ENCODE data around the gene LTB4R2. TPM values are rescaled to one million over a fixed set of nuclear protein-coding genes. Genes with fewer than 3 reads are reported as not detected.

Gene LTB4R2
- total RNA-seq, 1 donor from 2014 or later = 3.0 TPM

DNA sequence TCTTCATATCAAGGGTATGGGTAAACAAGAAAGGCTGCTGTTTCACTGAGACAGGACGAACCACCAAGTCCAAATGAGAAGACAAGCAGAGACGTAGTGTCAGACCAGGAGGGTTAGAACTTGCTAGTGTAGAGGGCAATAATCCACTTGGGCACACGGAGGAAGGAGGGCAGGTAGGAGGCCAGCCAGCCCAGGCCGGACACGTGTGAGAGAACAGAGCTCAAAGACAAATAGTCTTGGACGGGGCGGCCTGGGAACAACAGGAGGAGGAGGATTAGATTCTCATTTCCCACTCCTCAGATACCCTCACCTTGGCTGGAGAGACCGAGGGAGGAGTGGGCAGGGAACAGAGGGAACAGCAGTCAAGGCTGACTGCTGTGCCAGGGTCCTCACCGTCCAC, 19.2 kb upstream of the LTB4R2 start:
- intact Hi-C loops (cut with DNase I) = no loop called here
- peaks cover 32 to 34% of the 10 kb centered on the region in 2 donors for H3K36me3 ChIP-seq

DNA sequence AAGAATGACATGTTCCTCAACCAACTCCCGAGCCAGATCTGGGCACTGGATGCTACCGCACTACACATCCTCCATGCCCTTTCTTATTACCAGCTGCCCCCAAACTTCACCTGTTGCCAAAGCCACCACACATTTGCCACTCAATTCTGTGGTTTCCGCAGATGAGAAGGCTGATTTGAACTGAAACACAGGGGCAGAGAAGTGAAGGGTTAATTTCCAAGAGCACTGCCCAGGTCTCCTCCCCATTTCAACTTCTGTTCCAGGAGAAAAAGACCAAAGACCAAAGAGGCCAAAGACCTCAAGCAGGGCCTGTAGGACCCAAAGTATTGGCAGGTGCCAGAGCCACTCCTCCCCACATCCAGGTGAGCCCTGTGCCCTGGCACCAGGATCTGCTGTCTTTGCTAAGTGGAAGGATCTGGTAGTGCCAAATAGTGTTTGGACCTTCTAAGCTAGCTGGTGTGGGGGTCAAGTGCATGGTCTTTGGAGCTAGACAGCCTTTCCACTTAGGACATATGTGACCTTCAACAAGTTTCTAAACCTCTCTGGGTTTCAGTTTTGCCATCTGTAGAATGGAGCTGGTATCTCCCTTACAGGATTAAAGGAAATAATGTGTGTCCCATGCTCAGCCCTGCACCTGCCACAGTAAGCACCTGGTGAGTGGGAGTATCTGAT, 18.4 kb upstream of the LTB4R2 start:
- Histone ChIP-seq H3K4me3 (no peak overlapping the region), H3K4me1 (no peaks in the 10 kb centered on the region), H3K27me3 (no peaks in the 10 kb centered on the region), H3K36me3 (peaks cover 40 to 41% of the 10 kb centered on the region in 2 donors), H3K9me3 (no peaks in the 10 kb centered on the region), H3K27ac (no peak overlapping the region)
- TF ChIP-seq, protein P1, sequence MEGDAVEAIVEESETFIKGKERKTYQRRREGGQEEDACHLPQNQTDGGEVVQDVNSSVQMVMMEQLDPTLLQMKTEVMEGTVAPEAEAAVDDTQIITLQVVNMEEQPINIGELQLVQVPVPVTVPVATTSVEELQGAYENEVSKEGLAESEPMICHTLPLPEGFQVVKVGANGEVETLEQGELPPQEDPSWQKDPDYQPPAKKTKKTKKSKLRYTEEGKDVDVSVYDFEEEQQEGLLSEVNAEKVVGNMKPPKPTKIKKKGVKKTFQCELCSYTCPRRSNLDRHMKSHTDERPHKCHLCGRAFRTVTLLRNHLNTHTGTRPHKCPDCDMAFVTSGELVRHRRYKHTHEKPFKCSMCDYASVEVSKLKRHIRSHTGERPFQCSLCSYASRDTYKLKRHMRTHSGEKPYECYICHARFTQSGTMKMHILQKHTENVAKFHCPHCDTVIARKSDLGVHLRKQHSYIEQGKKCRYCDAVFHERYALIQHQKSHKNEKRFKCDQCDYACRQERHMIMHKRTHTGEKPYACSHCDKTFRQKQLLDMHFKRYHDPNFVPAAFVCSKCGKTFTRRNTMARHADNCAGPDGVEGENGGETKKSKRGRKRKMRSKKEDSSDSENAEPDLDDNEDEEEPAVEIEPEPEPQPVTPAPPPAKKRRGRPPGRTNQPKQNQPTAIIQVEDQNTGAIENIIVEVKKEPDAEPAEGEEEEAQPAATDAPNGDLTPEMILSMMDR (IDR thresholded peaks at IDR 0.05) = no peak
- intact Hi-C loops (cut with DNase I) = no loop called here
- DNase-seq (ENCODE audit: low spot score in 2 of 2) = no peak

More for the DNA sequence above, 19.2 kb upstream of the LTB4R2 start:
- no peaks in the 10 kb centered on the region for H3K27me3 ChIP-seq
- H3K4me3 ChIP-seq = no peak overlapping the region
- no peak overlapping the region for H3K27ac ChIP-seq
- TF ChIP-seq, protein P1 (IDR thresholded peaks at IDR 0.05) = no peak
- H3K9me3 ChIP-seq = no peaks in the 10 kb centered on the region
- no peaks in the 10 kb centered on the region for H3K4me1 ChIP-seq
- no peak for DNase-seq (ENCODE audit: low spot score in 2 of 2)

DNA sequence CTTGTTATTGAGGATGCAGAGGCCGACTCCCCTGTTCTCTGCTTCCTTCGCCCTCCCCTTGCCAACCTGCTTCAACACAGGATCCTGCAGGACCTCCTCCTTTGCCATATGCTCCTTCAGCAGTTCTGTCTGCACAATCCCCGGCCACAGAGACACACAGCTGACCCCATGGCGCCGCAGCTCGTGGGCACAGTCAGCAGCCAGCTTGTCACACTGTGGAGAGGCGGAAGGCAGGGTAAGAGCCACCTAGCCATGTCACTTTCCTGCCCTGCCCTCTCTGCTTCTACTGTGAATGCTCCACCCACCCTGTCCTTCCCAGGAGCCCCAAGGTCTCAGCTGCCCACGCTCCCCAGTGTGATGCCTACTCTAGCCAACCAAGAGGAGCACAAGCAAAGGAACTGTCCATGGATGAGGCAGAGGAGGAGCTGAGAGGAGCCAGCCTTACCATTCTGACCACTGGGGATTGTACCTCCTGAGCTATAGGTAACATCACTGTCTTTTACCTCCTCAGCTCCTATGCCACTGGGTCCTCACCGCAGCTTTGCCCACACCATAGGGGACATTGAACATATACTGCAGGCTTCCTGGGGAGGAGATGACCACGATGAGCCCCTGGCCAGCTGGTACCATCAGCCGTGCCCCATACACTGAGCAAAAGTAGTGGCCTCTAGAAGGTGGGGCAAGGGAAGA, 17.7 kb upstream of the LTB4R2 start:
- intact Hi-C loops (cut with DNase I) = no loop called here
- H3K27me3 ChIP-seq = no peaks in the 10 kb centered on the region
- TF ChIP-seq, protein P1 (IDR thresholded peaks at IDR 0.05) = no peak
- no peaks in the 10 kb centered on the region for H3K4me1 ChIP-seq
- H3K9me3 ChIP-seq = no peaks in the 10 kb centered on the region
- no peak overlapping the region for H3K4me3 ChIP-seq
- no peak for DNase-seq (ENCODE audit: low spot score in 2 of 2)
- H3K36me3 ChIP-seq = peaks cover 40 to 41% of the 10 kb centered on the region in 2 donors
- H3K27ac ChIP-seq = no peak overlapping the region

DNA sequence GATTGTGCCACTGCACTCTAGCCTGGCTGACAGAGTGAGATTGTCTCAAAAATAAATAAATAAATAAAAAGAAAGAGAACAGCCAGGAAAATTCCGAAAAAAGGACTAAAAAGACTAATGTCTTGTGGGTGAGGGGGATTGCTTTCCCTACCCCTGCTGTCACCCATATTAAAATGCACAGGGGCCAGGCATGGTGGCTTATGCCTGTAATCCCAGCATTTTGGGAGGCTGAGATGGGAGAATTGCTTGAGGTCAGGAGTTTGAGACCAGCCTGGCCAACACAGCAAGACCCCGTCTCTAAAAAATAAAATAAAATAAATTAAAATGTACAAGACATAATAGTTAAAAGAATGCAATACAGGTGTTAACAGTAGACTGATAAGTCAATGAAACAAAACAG, 16.4 kb upstream of the LTB4R2 start:
- peaks cover 40 to 41% of the 10 kb centered on the region in 2 donors for H3K36me3 ChIP-seq
- TF ChIP-seq, protein P1 (IDR thresholded peaks at IDR 0.05) = no peak
- intact Hi-C loops (cut with DNase I) = no loop called here

DNA sequence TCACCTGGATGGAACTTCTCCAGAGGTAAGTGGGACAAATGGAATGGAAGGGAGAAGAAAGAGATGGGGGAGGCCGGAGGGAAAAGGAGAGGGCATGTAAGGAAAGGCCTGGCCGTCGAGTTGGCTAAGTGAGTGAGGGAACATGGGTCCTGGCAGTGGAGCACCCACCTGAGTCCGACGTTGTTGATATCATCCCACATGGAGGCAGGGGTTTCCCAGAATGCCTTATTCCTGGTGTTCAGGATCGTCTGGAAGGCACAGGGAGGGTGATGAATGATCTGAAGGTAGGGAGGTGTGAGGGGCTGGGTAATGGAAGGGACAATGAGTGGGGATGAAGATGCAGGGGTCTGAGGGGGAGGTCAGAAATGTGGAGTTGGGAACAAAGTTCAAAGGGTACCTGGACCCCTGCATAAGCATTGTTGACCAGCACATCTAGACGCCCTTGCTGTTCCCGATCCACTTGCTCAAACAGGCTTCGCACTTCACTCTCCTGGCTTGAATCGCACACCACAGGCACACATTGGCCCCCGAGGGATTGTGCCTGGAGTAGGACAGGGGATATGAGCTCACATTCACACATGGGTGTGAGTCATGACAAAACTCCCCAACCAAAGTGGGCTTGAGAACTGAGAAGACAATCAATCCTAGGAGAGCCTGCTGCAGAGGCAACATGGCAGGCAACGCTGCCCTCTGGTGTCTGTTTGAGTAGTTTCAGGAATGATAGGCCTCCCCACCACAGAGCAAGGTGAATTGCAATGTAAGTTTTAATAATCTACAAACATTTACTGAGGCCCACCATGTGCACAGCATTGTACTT, 13.4 kb upstream of the LTB4R2 start:
- intact Hi-C loops (cut with DNase I) = loop anchor here (5.0 kb wide), 1 partner anchor 79 kb away; the partner anchor contains the start of gene MDP1
- Histone ChIP-seq H3K4me1 (peaks cover 3 to 12% of the 10 kb centered on the region in 2 donors), H3K27me3 (no peaks in the 10 kb centered on the region), H3K4me3 (no peak overlapping the region), H3K9me3 (no peaks in the 10 kb centered on the region), H3K27ac (no peak overlapping the region), H3K36me3 (peaks cover 21 to 25% of the 10 kb centered on the region in 2 donors)
- peak in 1 of 2 donors; percentile 76 for DNase-seq (ENCODE audit: low spot score in 2 of 2)
- TF ChIP-seq, protein P1 (IDR thresholded peaks at IDR 0.05) = peak; percentile 52 to 59 (median 54)

More for the DNA sequence above, 16.4 kb upstream of the LTB4R2 start:
- DNase-seq (ENCODE audit: low spot score in 2 of 2) = no peak
- H3K4me3 ChIP-seq = no peak overlapping the region
- H3K4me1 ChIP-seq = no peaks in the 10 kb centered on the region
- no peaks in the 10 kb centered on the region for H3K9me3 ChIP-seq
- no peaks in the 10 kb centered on the region for H3K27me3 ChIP-seq
- no peak overlapping the region for H3K27ac ChIP-seq
